GM12892 (cell line): ENCODE measurements around the gene SPRR1A.

Experiments
- POLR2A ChIP-seq: IDR thresholded peaks from 2 replicates; pipeline ENCODE4 v1.6.1; 2011; ENCODE audit warnings: low read depth, low read length, control low read depth
- POLR2AphosphoS5 ChIP-seq: IDR thresholded peaks from 2 replicates; pipeline ENCODE4 v1.6.1; 2011; ENCODE audit warnings: low read depth, low read length, control low read depth
- TAF1 ChIP-seq: IDR thresholded peaks from 2 replicates; pipeline ENCODE4 v1.6.1; 2011; ENCODE audit warnings: low read depth, mild to moderate bottlenecking, control low read depth, low read length, borderline replicate concordance

GRCh38 chr1:152961226-152961891, 22.5 kb upstream of the SPRR1A start:
- TF ChIP-seq TAF1, result no peak
- no peak for TF ChIP-seq POLR2A
- TF ChIP-seq POLR2AphosphoS5, result no peak
